MCF 10A (cell line): Measurements from ENCODE around the gene XXYLT1. TPM values are rescaled to one million over a fixed set of nuclear protein-coding genes. Genes with fewer than 3 reads are reported as not detected.
"Not testable (repeated sequence)": the region's sequence is repeated elsewhere in the genome, so short reads cannot be mapped to it uniquely, and the experiment has no call there.

Source experiments
- BruUV-seq: library from RNA; stranded (reverse); fragments of 400-500 nt; replicated peaks from 2 replicates; lab custom pipeline; 2021; lab: Mats Ljungman, UMichigan
- CTCF ChIA-PET: fragments of 300-600 bp; sonication (Branson Sonifier 250); formaldehyde crosslinking; extraction: SDS; loops from one replicate; lab custom pipeline; 2021; ENCODE audit warnings: antibody characterized with exemption, inconsistent platforms; lab: Yijun Ruan, JAX
- POLR2A ChIA-PET: fragments of 300-600, 350-650 bp; sonication (Branson Sonifier 250); formaldehyde crosslinking; extraction: SDS; loops from one replicate; lab custom pipeline; 2020; ENCODE audit warnings: antibody characterized with exemption, inconsistent platforms; lab: Yijun Ruan, JAX
- DNase-seq: peaks from one replicate; pipeline ENCODE4 v3.0.0-alpha.2; 2018; ENCODE audit not compliant: unreplicated experiment
- H3K27ac Mint-ChIP-seq: one replicate; pipeline ENCODE4 v1.8.0; 2022; ENCODE audit warnings: mild to moderate bottlenecking, low read depth, mixed read lengths; ENCODE audit not compliant: unreplicated experiment
- H3K27me3 Mint-ChIP-seq: one replicate; pipeline ENCODE4 v1.8.0; 2022; ENCODE audit warnings: mixed read lengths; ENCODE audit not compliant: insufficient read depth, unreplicated experiment
- H3K36me3 Mint-ChIP-seq: one replicate; pipeline ENCODE4 v1.8.0; 2022; ENCODE audit warnings: mild to moderate bottlenecking, moderate library complexity, mixed read lengths; ENCODE audit not compliant: insufficient read depth, unreplicated experiment
- H3K4me1 Mint-ChIP-seq: one replicate; pipeline ENCODE4 v1.8.0; 2022; ENCODE audit warnings: mixed read lengths; ENCODE audit not compliant: insufficient read depth, unreplicated experiment
- H3K4me3 Mint-ChIP-seq: one replicate; pipeline ENCODE4 v1.8.0; 2022; ENCODE audit warnings: mild to moderate bottlenecking, moderate library complexity, mixed read lengths; ENCODE audit not compliant: unreplicated experiment
- H3K9me3 Mint-ChIP-seq: one replicate; pipeline ENCODE4 v1.8.0; 2022; ENCODE audit warnings: mixed read lengths; ENCODE audit not compliant: unreplicated experiment
- intact Hi-C: fragments of 100-400 bp; cut with micrococcal nuclease; formaldehyde crosslinking; loops from 2 replicates; pipeline ENCODE4 v1.14.1; 2022
- total RNA-seq: library from RNA; stranded (reverse); gene quantifications from 2 replicates; pipeline ENCODE4 v1.2.3, GENCODE V29; 2022
- TF ChIP-seq, protein P1 (sequence below): fragments of 200-600 bp; IDR thresholded peaks from one replicate; pipeline ENCODE4 v1.8.0; 2022; ENCODE audit warnings: antibody characterized with exemption, mild to moderate bottlenecking; ENCODE audit not compliant: unreplicated experiment

The XXYLT1 gene
- total RNA-seq, 1 experiment from 2014 or later, result 10.0 TPM

DNA sequence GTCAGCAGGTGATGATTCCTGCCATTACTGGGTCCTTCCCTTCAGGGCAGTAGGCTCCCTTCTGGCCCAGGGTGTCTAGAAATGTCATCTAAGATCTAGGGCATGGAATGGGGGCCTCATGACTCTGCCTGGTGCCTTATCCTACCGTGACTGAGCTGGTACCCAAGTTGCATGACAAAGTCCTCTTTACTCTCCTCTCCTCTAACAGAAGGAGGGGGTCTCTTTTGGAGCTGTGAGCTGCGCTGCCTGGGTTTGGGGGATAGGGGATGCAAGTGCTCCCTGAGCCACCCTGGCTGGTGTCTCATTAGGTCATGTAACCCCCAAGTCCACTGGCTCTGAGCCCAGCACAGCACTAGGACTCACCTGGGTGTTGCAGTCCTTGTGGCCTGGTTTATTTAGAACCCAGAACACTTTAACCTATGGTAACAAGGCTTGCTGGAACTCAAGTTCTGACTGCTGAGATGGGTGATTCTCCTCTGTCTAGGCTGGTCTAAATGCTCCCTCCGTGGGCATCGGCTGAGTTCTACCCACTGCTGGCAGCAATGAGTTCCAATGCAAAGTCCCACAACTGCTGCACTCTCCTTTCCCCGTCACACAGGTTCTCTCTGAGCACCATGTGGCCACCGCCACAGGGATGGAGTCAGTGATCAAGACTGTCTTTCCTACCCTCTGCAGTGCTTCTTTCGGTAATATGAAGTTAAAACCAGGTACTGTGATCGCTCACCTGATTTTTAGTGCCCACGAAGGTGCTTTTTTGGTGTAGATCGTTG lies 34.0 kb downstream of the XXYLT1 start:
- TF ChIP-seq, protein P1, sequence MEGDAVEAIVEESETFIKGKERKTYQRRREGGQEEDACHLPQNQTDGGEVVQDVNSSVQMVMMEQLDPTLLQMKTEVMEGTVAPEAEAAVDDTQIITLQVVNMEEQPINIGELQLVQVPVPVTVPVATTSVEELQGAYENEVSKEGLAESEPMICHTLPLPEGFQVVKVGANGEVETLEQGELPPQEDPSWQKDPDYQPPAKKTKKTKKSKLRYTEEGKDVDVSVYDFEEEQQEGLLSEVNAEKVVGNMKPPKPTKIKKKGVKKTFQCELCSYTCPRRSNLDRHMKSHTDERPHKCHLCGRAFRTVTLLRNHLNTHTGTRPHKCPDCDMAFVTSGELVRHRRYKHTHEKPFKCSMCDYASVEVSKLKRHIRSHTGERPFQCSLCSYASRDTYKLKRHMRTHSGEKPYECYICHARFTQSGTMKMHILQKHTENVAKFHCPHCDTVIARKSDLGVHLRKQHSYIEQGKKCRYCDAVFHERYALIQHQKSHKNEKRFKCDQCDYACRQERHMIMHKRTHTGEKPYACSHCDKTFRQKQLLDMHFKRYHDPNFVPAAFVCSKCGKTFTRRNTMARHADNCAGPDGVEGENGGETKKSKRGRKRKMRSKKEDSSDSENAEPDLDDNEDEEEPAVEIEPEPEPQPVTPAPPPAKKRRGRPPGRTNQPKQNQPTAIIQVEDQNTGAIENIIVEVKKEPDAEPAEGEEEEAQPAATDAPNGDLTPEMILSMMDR, result no peak
- peaks cover 13% of the 10 kb centered on the region for H3K9me3 Mint-ChIP-seq
- intact Hi-C loops, result no loop called here
- peaks cover 6% of the 10 kb centered on the region for H3K36me3 Mint-ChIP-seq
- peaks cover 7% of the 10 kb centered on the region for H3K4me1 Mint-ChIP-seq
- ChIA-PET POLR2A (no interaction called here), CTCF (no interaction called here)
- no peak overlapping the region for H3K4me3 Mint-ChIP-seq
- no peak for DNase-seq
- BruUV-seq, result no TSS peak
- no peaks in the 10 kb centered on the region for H3K27me3 Mint-ChIP-seq
- no peak overlapping the region for H3K27ac Mint-ChIP-seq

DNA sequence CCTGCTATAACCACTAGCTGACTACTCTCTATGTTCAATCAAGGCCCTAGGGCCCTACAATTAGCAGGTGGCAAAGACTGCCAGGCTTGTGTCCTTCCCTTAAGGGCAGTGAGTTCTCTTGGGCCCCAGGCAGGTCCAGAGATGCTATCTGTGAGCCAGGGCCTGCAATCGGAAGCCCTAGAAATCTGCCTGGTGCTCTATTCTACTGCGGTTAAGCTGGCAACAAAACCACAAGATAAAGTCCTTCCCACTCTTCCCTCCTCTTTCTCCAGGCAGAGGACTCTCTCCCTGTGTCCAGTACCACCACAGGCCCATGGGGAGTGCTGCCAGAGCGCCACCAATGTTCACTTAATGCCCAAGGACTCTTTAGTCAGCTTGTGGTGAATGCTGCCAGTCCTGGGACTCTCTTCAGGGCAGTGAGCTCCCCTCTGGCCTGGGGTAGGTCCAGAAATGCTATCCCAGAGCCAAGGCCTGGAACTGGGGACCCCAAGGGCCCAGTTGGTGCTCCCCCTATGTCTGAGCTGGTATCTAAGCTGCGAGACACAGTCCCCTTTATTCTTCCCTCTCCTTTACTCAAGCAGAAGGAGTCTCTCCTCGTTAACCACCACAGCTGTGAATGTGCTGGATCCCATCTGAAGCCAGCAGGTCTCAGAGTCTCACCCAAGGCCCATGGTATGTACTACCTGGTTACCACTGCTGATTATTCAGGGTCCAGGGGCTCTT lies 34.7 kb downstream of the XXYLT1 start:
- no TSS peak for BruUV-seq
- Mint-ChIP-seq H3K36me3 (peaks cover 6% of the 10 kb centered on the region), H3K4me1 (no peaks in the 10 kb centered on the region)

DNA sequence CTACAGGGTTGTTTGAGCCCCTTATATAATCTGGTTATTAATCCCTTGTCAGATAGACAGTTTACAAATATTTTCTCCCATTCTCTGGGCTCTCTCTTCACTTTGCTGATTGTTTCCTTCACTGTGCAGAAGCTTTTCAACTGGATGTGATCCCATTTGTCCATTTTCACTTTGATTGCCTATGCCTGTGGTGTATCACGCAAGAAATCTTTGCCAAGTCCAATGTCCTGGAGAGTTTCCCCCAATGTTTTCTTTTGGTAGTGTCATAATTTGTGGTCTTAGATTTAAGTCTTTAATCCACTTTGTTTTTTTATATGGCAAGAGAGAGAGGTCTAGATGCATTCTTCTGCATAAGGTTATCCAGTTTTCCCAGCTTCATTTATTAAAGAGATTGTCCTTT lies 40.7 kb downstream of the XXYLT1 start:
- Mint-ChIP-seq H3K27ac (no peak overlapping the region), H3K27me3 (no peaks in the 10 kb centered on the region), H3K36me3 (no peaks in the 10 kb centered on the region), H3K9me3 (peaks cover 8% of the 10 kb centered on the region), H3K4me1 (no peaks in the 10 kb centered on the region), H3K4me3 (no peak overlapping the region)
- no peak for DNase-seq
- TF ChIP-seq, protein P1, result no peak
- no TSS peak for BruUV-seq
- POLR2A ChIA-PET, result no interaction called here
- intact Hi-C loops, result no loop called here
- CTCF ChIA-PET, result no interaction called here

More for the DNA sequence above, 34.7 kb downstream of the XXYLT1 start:
- ChIA-PET CTCF (no interaction called here), POLR2A (no interaction called here)
- no peak for DNase-seq
- intact Hi-C loops, result no loop called here
- Mint-ChIP-seq H3K9me3 (peaks cover 14% of the 10 kb centered on the region), H3K27ac (no peak overlapping the region), H3K4me3 (no peak overlapping the region), H3K27me3 (no peaks in the 10 kb centered on the region)
- TF ChIP-seq, protein P1, result no peak

DNA sequence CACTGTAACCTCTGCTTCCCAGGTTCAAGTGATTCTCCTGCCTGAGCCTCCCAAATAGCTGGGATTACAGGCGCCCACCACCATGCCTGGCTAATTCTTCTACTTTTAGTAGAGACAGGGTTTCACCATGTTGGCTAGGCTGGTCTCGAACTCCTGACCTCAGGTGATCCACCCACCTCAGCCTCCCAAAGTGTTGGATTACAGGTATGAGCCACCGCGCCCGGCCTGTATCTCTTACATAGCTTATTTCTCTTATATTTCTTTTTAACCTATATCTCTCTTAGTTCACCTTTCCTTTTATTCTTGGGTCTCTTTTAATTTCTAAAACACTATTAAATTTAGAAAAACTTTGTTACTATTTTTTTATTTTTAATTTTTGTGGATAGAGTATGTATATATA lies 42.1 kb downstream of the XXYLT1 start:
- intact Hi-C loops, H3K36me3 Mint-ChIP-seq, H3K27ac Mint-ChIP-seq, BruUV-seq, H3K9me3 Mint-ChIP-seq, H3K4me3 Mint-ChIP-seq, POLR2A ChIA-PET, H3K4me1 Mint-ChIP-seq, DNase-seq, H3K27me3 Mint-ChIP-seq: not testable (repeated sequence)
- CTCF ChIA-PET, result interaction anchor here (0.6 kb wide), 1 partner anchor 82 kb away, joined by 3 read pairs; no protein-coding TSS in a partner anchor
